Ovary (tissue), 9 donors: ENCODE measurements around the gene AGRP. TPM values are rescaled to one million over a fixed set of nuclear protein-coding genes. Genes with fewer than 3 reads are reported as not detected.

Source experiments
- DNase-seq, 5 donors: peaks; one replicate each; pipeline ENCODE4 v3.0.0-alpha.2; 2019 to 2020
- H3K27ac ChIP-seq, 2 donors: fragments of 200-600 bp; one replicate each; pipeline versions ENCODE4 v1.5.1 to v1.8.0; 2019 to 2022
- H3K27me3 ChIP-seq: fragments of 200-600 bp; one replicate; pipeline ENCODE4 v1.8.0; 2022
- H3K36me3 ChIP-seq: fragments of 200-600 bp; sonication (generic); one replicate; pipeline ENCODE4 v1.5.1; 2019
- H3K4me1 ChIP-seq: one replicate; pipeline ENCODE4 v1.8.1; 2013; ENCODE audit warnings: mild to moderate bottlenecking, moderate library complexity; ENCODE audit not compliant: insufficient read depth
- H3K4me3 ChIP-seq: fragments of 200-600 bp; sonication (generic); one replicate; pipeline ENCODE4 v1.5.1; 2017
- H3K9me3 ChIP-seq, 2 donors: fragments of 200-600 bp in 1 of 2; sonication (generic) in 1 of 2; one replicate each; pipeline versions ENCODE4 v1.5.1 to v1.8.1; 2013 to 2019; ENCODE audit warnings: mild to moderate bottlenecking in 1 of 2, moderate library complexity in 1 of 2
- EP300 ChIP-seq: sonication (generic); formaldehyde crosslinking; IDR thresholded peaks from one replicate; pipeline ENCODE4 v1.6.1; 2017; ENCODE audit warnings: antibody characterized with exemption
- POLR2A ChIP-seq: fragments of 450-650 bp; IDR thresholded peaks from one replicate; pipeline ENCODE4 v1.6.1; 2017; ENCODE audit warnings: antibody characterized with exemption, mild to moderate bottlenecking, moderate library complexity
- WGBS, 3 donors: extraction: QIAGEN DNeasy Blood & Tissue Kit in 1 of 3; methylation state at CpG; one replicate each; pipeline versions ENCODE4 v1.1.5 to v1.1.7; 2013 to 2017; 5-methylcytosine and 5-hydroxymethylcytosine counted together
- intact Hi-C, 4 donors: fragments of 100-400 bp; cut with DNase I; formaldehyde crosslinking; loops; one replicate each; pipeline versions ENCODE4 v1.11.0 to v1.15.1; 2022 to 2023
- polyA plus RNA-seq, 2 donors: library from polyadenylated mRNA; stranded (reverse); fragments of 200-250 nt in 1 of 2; fragments of 350-450 nt in 1 of 2; fragmentation: Illumina TruSeq in 1 of 2; extraction: RNeasy Lipid Tissue Mini Kit (QIAGEN cat#74804) in 1 of 2; gene quantifications; one replicate each; pipeline ENCODE4 v1.2.3, GENCODE V29; 2013 to 2014
- total RNA-seq, 7 donors: library from RNA; depleted of rRNA in 2 of 7; stranded (reverse); fragments of >200 nt in 2 of 7; fragmentation: NEBNext Ultra II Directional in 3 of 7; extraction: Animal tissue kit (Norgen Biotek cat#: 25700) in 3 of 7; gene quantifications; one replicate each; pipeline versions ENCODE4 v1.1.0 to v1.2.4, GENCODE V29; 2016 to 2023
- TF ChIP-seq, protein P1 (sequence below), 3 donors: fragments of 450-650 bp in 2 of 3; fragments of 200-600 bp in 1 of 3; IDR thresholded peaks; one replicate each; pipeline versions ENCODE4 v1.5.1 to v1.8.0; 2016 to 2022; ENCODE audit warnings: antibody characterized with exemption in 3 of 3, mild to moderate bottlenecking in 1 of 3
- donor health status: DM: no; HTN: no; CAD: no; lungs with moderate emphysema.
- donor health status: DM: no; HTN: no; CAD: no.
- donor health status: Bipolar disorder and iron deficiency.
- donor health status: DM: yes; HTN: yes; CAD: no.
- donor health status: DM: no; HTN: no; CAD: no.
- donor health status: DM: yes; HTN: yes; CAD: no.

Gene AGRP
- total and polyA plus RNA-seq, 9 donors, result 0.11 to 0.55 (median 0.48) TPM; not detected in 6

DNA sequence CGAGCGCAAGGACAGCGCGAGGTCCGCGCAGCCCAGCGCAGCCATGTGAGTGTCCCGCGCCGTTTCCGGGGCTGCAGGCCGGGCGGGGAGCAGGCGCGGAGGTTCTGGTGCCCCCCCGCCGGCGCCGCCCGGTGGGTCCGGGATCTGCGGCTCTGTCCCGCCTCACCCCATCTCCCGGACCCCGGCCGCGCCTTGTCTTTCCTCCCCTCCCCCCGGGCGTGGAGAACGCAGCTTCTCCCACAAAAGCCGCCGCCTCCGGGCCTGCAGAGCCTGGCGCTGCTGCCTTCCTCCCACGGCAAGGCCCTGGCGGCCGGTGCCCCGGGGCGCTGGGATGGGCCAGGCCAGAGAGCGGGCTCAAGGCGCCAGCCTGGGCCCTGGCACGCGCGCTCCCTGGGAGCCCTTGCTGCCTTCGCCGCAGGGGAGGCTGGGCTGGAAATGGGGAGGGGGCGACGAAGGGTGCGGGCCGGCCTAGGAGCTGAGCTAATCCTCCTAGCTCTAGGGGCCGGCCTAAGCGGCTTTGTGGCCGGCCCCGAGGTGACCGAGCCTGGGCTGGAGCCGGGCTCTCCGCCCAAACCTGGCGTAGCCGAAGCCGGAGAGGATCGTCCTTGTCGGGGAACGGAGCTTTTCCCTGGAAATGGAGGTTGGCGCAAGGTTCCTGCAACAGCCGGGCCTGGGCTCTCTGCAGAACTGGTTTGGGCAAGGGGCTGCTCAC, 45.7 kb upstream of the AGRP start:
- Histone ChIP-seq H3K27ac (peak overlapping the region; percentile 56 to 66), H3K9me3 (no peaks in the 10 kb centered on the region), H3K27me3 (no peaks in the 10 kb centered on the region), H3K4me3 (peak overlapping the region; percentile 88), H3K36me3 (no peaks in the 10 kb centered on the region), H3K4me1 (peaks cover 12% of the 10 kb centered on the region)
- 1% methylated on average over 48 to 65 of the region's 65 CpGs for WGBS, 3 donors
- DNase-seq, result peak; percentile 47 to 68 (median 57)
- TF ChIP-seq, protein P1, sequence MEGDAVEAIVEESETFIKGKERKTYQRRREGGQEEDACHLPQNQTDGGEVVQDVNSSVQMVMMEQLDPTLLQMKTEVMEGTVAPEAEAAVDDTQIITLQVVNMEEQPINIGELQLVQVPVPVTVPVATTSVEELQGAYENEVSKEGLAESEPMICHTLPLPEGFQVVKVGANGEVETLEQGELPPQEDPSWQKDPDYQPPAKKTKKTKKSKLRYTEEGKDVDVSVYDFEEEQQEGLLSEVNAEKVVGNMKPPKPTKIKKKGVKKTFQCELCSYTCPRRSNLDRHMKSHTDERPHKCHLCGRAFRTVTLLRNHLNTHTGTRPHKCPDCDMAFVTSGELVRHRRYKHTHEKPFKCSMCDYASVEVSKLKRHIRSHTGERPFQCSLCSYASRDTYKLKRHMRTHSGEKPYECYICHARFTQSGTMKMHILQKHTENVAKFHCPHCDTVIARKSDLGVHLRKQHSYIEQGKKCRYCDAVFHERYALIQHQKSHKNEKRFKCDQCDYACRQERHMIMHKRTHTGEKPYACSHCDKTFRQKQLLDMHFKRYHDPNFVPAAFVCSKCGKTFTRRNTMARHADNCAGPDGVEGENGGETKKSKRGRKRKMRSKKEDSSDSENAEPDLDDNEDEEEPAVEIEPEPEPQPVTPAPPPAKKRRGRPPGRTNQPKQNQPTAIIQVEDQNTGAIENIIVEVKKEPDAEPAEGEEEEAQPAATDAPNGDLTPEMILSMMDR (IDR thresholded peaks at IDR 0.05), result peak in 1 of 3 donors; percentile 6
- TF ChIP-seq EP300 (no peak), POLR2A (peak; percentile 56)
- intact Hi-C loops, result loop anchor here in 2 of 4 donors (2.0 to 10.0 kb wide), 3 partner anchors 34 to 138 kb away; partner anchors contain the start of genes C16orf86 (in 2 of the 2), ENKD1 (in 2 of the 2), ACD (in 1 of the 2) and CTCF (in 1 of the 2)

DNA sequence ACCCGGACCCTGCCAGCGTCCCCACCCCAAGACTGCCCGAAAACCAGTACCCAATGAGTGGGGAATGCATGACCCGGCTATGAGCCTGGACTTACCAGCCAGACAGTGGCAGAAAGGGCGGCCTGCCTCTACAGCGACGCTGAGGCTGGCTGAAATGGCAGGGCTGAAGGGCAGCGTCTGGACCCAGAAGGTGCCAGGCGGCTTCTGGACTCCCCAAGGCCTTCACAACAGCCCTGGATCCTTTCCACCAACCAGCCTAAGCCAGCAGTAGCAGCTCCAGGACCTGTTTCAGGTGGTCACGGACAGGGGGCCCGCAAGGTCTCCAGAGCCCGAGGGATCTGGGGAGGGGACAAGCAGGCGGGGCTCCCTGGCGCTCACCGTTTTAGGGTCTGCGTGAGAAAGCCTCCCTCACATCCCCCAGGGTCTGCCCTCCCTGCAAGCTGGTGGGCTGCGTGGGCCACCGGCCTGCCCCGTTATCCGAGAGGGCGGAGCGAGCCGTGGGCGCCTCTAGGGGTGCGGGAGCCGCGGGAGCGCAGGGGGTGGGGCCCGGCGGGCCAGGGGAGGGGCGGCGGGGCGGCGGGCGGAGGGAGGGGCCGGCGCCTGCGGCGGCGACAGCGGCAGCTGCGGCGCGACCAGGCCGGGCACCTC, 45.0 kb upstream of the AGRP start, which contains the start of gene RIPOR1:
TSS of gene RIPOR1 (plus strand) at position 608 of the 648 bp plus-strand sequence. CDS start 9,618 bp downstream, outside the sequence.
- DNase-seq, result peak; percentile 58 to 75 (median 68)
- intact Hi-C loops, result loop anchor here in 2 of 4 donors (2.0 to 10.0 kb wide), 3 partner anchors 34 to 139 kb away; partner anchors contain the start of genes C16orf86 (in 2 of the 2), ENKD1 (in 2 of the 2), ACD (in 1 of the 2) and CTCF (in 1 of the 2)
- Histone ChIP-seq H3K4me3 (peak within 1 kb of the TSS; percentile 88), H3K27ac (peak within 1 kb of the TSS; percentile 56 to 85), H3K36me3 (no peaks in the 10 kb centered on the region), H3K4me1 (peaks cover 12% of the 10 kb centered on the region), H3K9me3 (no peaks in the 10 kb centered on the region), H3K27me3 (no peaks in the 10 kb centered on the region)
- TF ChIP-seq, protein P1 (IDR thresholded peaks at IDR 0.05), result no peak
- TF ChIP-seq EP300, result no peak
- WGBS, 3 donors, result 13 to 26% (median 16%) methylated on average over 17 to 43 of the region's 45 CpGs

DNA sequence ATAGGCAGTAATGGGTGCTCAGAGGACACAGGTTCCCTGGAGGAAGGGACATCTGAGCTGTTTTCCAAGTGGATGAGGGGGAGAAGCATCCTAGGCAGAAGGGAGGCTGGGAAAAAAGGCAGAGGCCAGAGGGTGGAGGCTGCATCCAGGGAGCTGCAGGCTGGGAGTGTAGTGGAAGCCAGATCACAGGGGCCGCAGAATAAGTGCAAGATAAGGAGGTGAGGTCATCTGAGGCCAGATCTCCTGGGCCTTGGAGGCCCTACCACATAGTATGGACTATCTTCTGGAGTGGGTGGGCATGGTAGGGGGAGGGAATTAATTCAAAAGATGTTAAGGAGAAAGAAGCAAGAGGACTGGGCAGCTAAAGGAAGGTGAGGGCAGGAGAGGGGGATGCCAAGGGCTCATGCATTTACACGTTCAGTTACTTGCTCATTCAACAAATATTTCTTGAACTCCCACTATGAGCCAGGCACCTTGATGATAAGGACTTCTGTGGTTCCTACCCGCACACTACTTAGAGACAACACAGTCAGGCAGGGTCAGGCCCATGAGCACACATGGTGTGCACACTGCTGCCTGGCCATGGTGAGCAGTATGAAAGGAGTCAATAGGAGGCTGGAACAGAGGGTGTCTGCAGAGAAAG, 42.9 kb upstream of the AGRP start:
- Histone ChIP-seq H3K4me3 (no peak overlapping the region), H3K4me1 (peaks cover 12% of the 10 kb centered on the region), H3K36me3 (no peaks in the 10 kb centered on the region), H3K27me3 (no peaks in the 10 kb centered on the region), H3K9me3 (no peaks in the 10 kb centered on the region), H3K27ac (no peak overlapping the region)
- no peak for DNase-seq
- no peak for TF ChIP-seq POLR2A
- TF ChIP-seq EP300, result no peak
- TF ChIP-seq, protein P1 (IDR thresholded peaks at IDR 0.05), result no peak
- WGBS, 3 donors, result 71 to 87% (median 72%) methylated on average over 3 of the region's 3 CpGs
- intact Hi-C loops, result loop anchor here in 2 of 4 donors (5.0 to 10.0 kb wide), 2 partner anchors 139 to 141 kb away; partner anchors contain the start of genes C16orf86 (in 2 of the 2), ENKD1 (in 2 of the 2), ACD (in 1 of the 2) and PARD6A (in 1 of the 2)
